IMR-90 (cell line): ENCODE data around the gene CATSPERE. TPM values are rescaled to one million over a fixed set of nuclear protein-coding genes. Genes with fewer than 3 reads are reported as not detected.

Source experiments
- ATAC-seq: fragments of 200-7000 bp; cut with Tn5 transposase; 2 replicates; pipeline ENCODE4 v1.9.1; 2020; ENCODE audit warnings: low read depth, mild to moderate bottlenecking, moderate library complexity
- BruUV-seq: library from RNA; stranded (reverse); fragments of 400-500 nt; replicated peaks from 2 replicates; lab custom pipeline; 2021; lab: Mats Ljungman, UMichigan
- CTCF ChIA-PET: fragments of 300-600 bp; formaldehyde crosslinking; extraction: SDS; loops from one replicate; lab custom pipeline; 2021; ENCODE audit warnings: antibody characterized with exemption; lab: Yijun Ruan, JAX
- POLR2A ChIA-PET: fragments of 300-600 bp; sonication (Branson Sonifier 250); formaldehyde crosslinking; loops from one replicate; lab custom pipeline; 2022; ENCODE audit warnings: antibody characterized with exemption; ENCODE audit not compliant: unreplicated experiment; lab: Charles Lee
- DNase-seq: peaks from one replicate; pipeline ENCODE4 v3.0.0; 2013
- H2AFZ ChIP-seq: replicated peaks from 2 replicates; pipeline ENCODE3; 2013; ENCODE audit warnings: low read length, mild to moderate bottlenecking; ENCODE audit not compliant: poor library complexity
- H2AK5ac ChIP-seq: 2 replicates; pipeline ENCODE4 v1.6.1; 2013; ENCODE audit warnings: low read depth, low read length, inconsistent platforms
- H2AK9ac ChIP-seq: replicated peaks from 2 replicates; pipeline ENCODE3; 2013; ENCODE audit warnings: mild to moderate bottlenecking, low read depth, low read length, moderate library complexity; ENCODE audit not compliant: poor library complexity
- H2BK120ac ChIP-seq: 2 replicates; pipeline ENCODE4 v1.6.1; 2013; ENCODE audit warnings: low read depth, low read length, inconsistent platforms
- H2BK15ac ChIP-seq: 3 replicates; pipeline ENCODE4 v1.6.1; 2013; ENCODE audit warnings: low read depth, low read length, inconsistent platforms
- H2BK20ac ChIP-seq: 2 replicates; pipeline ENCODE4 v1.6.1; 2013; ENCODE audit warnings: low read depth, mild to moderate bottlenecking, inconsistent platforms, low read length, moderate library complexity
- H2BK5ac ChIP-seq: 2 replicates; pipeline ENCODE4 v1.6.1; 2013; ENCODE audit warnings: mild to moderate bottlenecking, low read depth, low read length, inconsistent platforms; ENCODE audit not compliant: poor library complexity, severe bottlenecking
- H3K14ac ChIP-seq: replicated peaks from 2 replicates; pipeline ENCODE4 v1.6.1; 2013; ENCODE audit warnings: low read depth, low read length, inconsistent platforms
- H3K18ac ChIP-seq: 2 replicates; pipeline ENCODE4 v1.6.1; 2013; ENCODE audit warnings: low read depth, low read length, control low read depth
- H3K23ac ChIP-seq: 2 replicates; pipeline ENCODE4 v1.6.1; 2013; ENCODE audit warnings: low read depth, low read length, inconsistent platforms
- H3K27ac ChIP-seq: 2 replicates; pipeline ENCODE4 v1.5.1; 2013; ENCODE audit warnings: mild to moderate bottlenecking, control low read depth, low read length; ENCODE audit not compliant: insufficient read depth
- H3K27me3 ChIP-seq: 2 replicates; pipeline ENCODE4 v1.6.1; 2013; ENCODE audit warnings: low read length; ENCODE audit not compliant: control insufficient read depth, insufficient read depth
- H3K36me3 ChIP-seq: 2 replicates; pipeline ENCODE4 v1.6.1; 2013; ENCODE audit warnings: low read length, mixed read lengths; ENCODE audit not compliant: control insufficient read depth, insufficient read depth
- H3K4ac ChIP-seq: 2 replicates; pipeline ENCODE4 v1.6.1; 2013; ENCODE audit warnings: low read depth, low read length, inconsistent platforms
- H3K4me1 ChIP-seq: 2 replicates; pipeline ENCODE4 v1.6.1; 2013; ENCODE audit warnings: low read length, mixed read lengths; ENCODE audit not compliant: control insufficient read depth, insufficient read depth
- H3K4me2 ChIP-seq: 2 replicates; pipeline ENCODE4 v1.6.1; 2013; ENCODE audit warnings: low read depth, mild to moderate bottlenecking, control low read depth, low read length, moderate library complexity
- H3K4me3 ChIP-seq: 2 replicates; pipeline ENCODE4 v1.5.1; 2013; ENCODE audit warnings: low read depth, mild to moderate bottlenecking, control low read depth, low read length, moderate library complexity; ENCODE audit not compliant: insufficient read depth
- H3K56ac ChIP-seq: 2 replicates; pipeline ENCODE4 v1.6.1; 2013; ENCODE audit warnings: low read length, inconsistent platforms; ENCODE audit not compliant: insufficient read depth; ENCODE audit errors: extremely low read depth
- H3K79me1 ChIP-seq, 2 experiments: 2 replicates each; pipeline ENCODE4 v1.6.1; 2013; ENCODE audit warnings: low read length in 2 of 2, inconsistent platforms in 1 of 2, low read depth in 1 of 2
- H3K9ac ChIP-seq: 2 replicates; pipeline ENCODE4 v1.6.1; 2013; ENCODE audit warnings: low read depth, low read length, control low read depth
- H3K9me1 ChIP-seq: 2 replicates; pipeline ENCODE4 v1.6.1; 2013; ENCODE audit warnings: low read length, inconsistent platforms; ENCODE audit not compliant: insufficient read depth
- H3K9me3 ChIP-seq: 2 replicates; pipeline ENCODE4 v1.6.1; 2013; ENCODE audit warnings: low read length; ENCODE audit not compliant: control insufficient read depth, insufficient read depth
- H4K20me1 ChIP-seq: 2 replicates; pipeline ENCODE4 v1.6.1; 2013; ENCODE audit warnings: low read length, inconsistent platforms; ENCODE audit not compliant: insufficient read depth
- H4K5ac ChIP-seq: 2 replicates; pipeline ENCODE4 v1.6.1; 2013; ENCODE audit warnings: mild to moderate bottlenecking, low read depth, low read length, control low read depth
- H4K8ac ChIP-seq, 2 experiments: 2 replicates each; pipeline ENCODE4 v1.6.1; 2013; ENCODE audit warnings: low read depth in 2 of 2, low read length in 2 of 2, control low read depth in 1 of 2, inconsistent platforms in 1 of 2
- H4K91ac ChIP-seq: 2 replicates; pipeline ENCODE4 v1.6.1; 2013; ENCODE audit warnings: low read depth, low read length, inconsistent platforms; ENCODE audit not compliant: insufficient read depth
- BHLHE40 ChIP-seq: fragments of 150-350 bp; IDR thresholded peaks from 2 replicates; pipeline ENCODE4 v1.6.1; 2016; ENCODE audit warnings: mild to moderate bottlenecking, low read depth, low read length
- CEBPB ChIP-seq: IDR thresholded peaks from 2 replicates; pipeline ENCODE4 v1.6.1; 2012; ENCODE audit warnings: low read depth, low read length, improper control_type of control experiment
- CHD1 ChIP-seq: IDR thresholded peaks from 2 replicates; pipeline ENCODE4 v1.6.1; 2012; ENCODE audit warnings: low read depth, low read length, improper control_type of control experiment
- ELK1 ChIP-seq: fragments of 150-350 bp; IDR thresholded peaks from 2 replicates; pipeline ENCODE4 v1.6.1; 2016; ENCODE audit warnings: low read depth, mild to moderate bottlenecking, low read length, moderate library complexity, borderline replicate concordance
- FOS ChIP-seq: fragments of 150-350 bp; IDR thresholded peaks from 2 replicates; pipeline ENCODE4 v1.6.1; 2016; ENCODE audit warnings: low read depth, low read length
- MAFK ChIP-seq: IDR thresholded peaks from 2 replicates; pipeline ENCODE4 v1.6.1; 2012; ENCODE audit warnings: low read depth, low read length, improper control_type of control experiment
- MAZ ChIP-seq: IDR thresholded peaks from 2 replicates; pipeline ENCODE4 v1.6.1; 2012; ENCODE audit warnings: low read depth, mild to moderate bottlenecking, low read length, improper control_type of control experiment, moderate library complexity, borderline replicate concordance
- MXI1 ChIP-seq: IDR thresholded peaks from 2 replicates; pipeline ENCODE4 v1.6.1; 2012; ENCODE audit warnings: low read depth, mild to moderate bottlenecking, low read length, moderate library complexity, borderline replicate concordance
- NFE2L2 ChIP-seq: fragments of 150-350 bp; IDR thresholded peaks from 2 replicates; pipeline ENCODE4 v1.6.1; 2016; ENCODE audit warnings: low read depth, mild to moderate bottlenecking, low read length
- RAD21 ChIP-seq: IDR thresholded peaks from 2 replicates; pipeline ENCODE4 v1.6.1; 2012; ENCODE audit warnings: low read length, improper control_type of control experiment
- RCOR1 ChIP-seq: IDR thresholded peaks from 2 replicates; pipeline ENCODE4 v1.6.1; 2012; ENCODE audit warnings: mild to moderate bottlenecking, low read length, improper control_type of control experiment; ENCODE audit not compliant: insufficient replicate concordance
- RFX5 ChIP-seq: IDR thresholded peaks from 2 replicates; pipeline ENCODE4 v1.8.0; 2012; ENCODE audit warnings: low read depth, mild to moderate bottlenecking, low read length, moderate library complexity
- SMC3 ChIP-seq: fragments of 150-350 bp; IDR thresholded peaks from 2 replicates; pipeline ENCODE4 v1.6.1; 2016; ENCODE audit warnings: low read depth, mild to moderate bottlenecking, antibody characterized with exemption, low read length, moderate library complexity
- USF2 ChIP-seq: fragments of 150-350 bp; IDR thresholded peaks from 2 replicates; pipeline ENCODE4 v1.6.1; 2017; ENCODE audit warnings: mild to moderate bottlenecking, antibody characterized with exemption, low read length, low read depth
- WGBS, 2 experiments: methylation state at CpG; one replicate each; pipeline versions ENCODE4 v1.1.5 to v1.1.7; 2013; ENCODE audit warnings: missing lambda C conversion rate in 2 of 2; ENCODE audit not compliant: insufficient read length in 1 of 2; ENCODE audit errors: extremely low coverage in 2 of 2; 5-methylcytosine and 5-hydroxymethylcytosine counted together
- dilution Hi-C: fragments of 300-500 bp; cut with HindIII; formaldehyde crosslinking; loops from one replicate; pipeline ENCODE4 v1.14.3; 2018; ENCODE audit warnings: low sequenced_read_pairs; ENCODE audit not compliant: unreplicated experiment
- in situ Hi-C: fragments of 300-500 bp; cut with MboI; formaldehyde crosslinking; loops from 3 replicates; pipeline ENCODE4 v1.14.3; 2019; ENCODE audit warnings: low sequenced_read_pairs, inconsistent platforms, mixed read lengths
- intact Hi-C: fragments of 100-400 bp; cut with micrococcal nuclease; formaldehyde crosslinking; loops from 2 replicates; pipeline ENCODE4 v1.10.0; 2022
- polyA plus RNA-seq, 3 experiments: library from polyadenylated mRNA; depleted of rRNA; stranded (reverse); fragments of >200 nt; gene quantifications; 2 replicates each; pipeline ENCODE4 v1.2.3, GENCODE V29; 2012; ENCODE audit warnings: low replicate concordance in 1 of 3
- total RNA-seq: library from RNA; depleted of rRNA; stranded (reverse); fragments of >200 nt; gene quantifications from 2 replicates; pipeline ENCODE4 v1.2.3, GENCODE V29; 2012
- TF ChIP-seq, protein P1 (sequence below): conservative IDR thresholded peaks from 2 replicates; pipeline ENCODE4 v1.5.1; 2012; ENCODE audit warnings: mild to moderate bottlenecking, low read depth, low read length, improper control_type of control experiment

CATSPERE gene
- total and polyA plus RNA-seq, 2 of the 4 experiments (the other 2 are of a cell fraction): 0.07 to 0.18 TPM

DNA sequence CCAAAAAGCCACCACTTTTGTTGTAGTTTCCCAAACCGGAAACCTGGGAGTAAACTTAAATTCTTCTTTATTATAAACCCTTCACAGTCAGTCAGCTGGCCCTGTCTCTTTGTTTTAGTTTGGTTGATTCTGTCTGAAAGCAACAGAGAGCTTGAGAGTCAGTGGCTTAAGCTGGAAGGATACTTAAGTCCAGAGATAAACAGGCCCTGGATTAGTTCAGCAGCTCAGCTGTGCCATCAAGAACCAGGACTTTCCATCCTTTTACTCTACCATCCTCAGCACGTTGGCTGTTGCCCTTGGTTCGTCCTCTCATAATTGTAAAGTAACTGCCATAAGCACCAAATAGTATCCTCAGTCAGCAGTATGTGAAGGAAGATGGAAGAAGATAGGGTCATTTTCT, 196.3 kb downstream of the CATSPERE start:
- Histone ChIP-seq H3K4ac (no peak overlapping the region), H2BK20ac (no peak overlapping the region), H3K23ac (no peak overlapping the region), H4K91ac (no peak overlapping the region), H3K9ac (no peak overlapping the region), H3K9me1 (peaks cover 12% of the 10 kb centered on the region; the same call in 1 of the 2 replicates), H4K20me1 (peaks cover 19% of the 10 kb centered on the region; the same call in 1 of the 2 replicates), H3K4me3 (no peak overlapping the region), H4K8ac (no peak overlapping the region), H3K9me3 (peaks cover 3% of the 10 kb centered on the region; the same call in 1 of the 2 replicates), H2AFZ (no peak overlapping the region), H3K14ac (no peak overlapping the region), H4K5ac (no peak overlapping the region), H3K56ac (no peak overlapping the region), H2BK5ac (no peak overlapping the region), H2BK15ac (no peak overlapping the region), H3K18ac (no peak overlapping the region), H2BK120ac (no peak overlapping the region), H3K27me3 (no peaks in the 10 kb centered on the region), H3K79me1 (peaks cover 16 to 59% of the 10 kb centered on the region in 2 experiments; a peak in 3 of 4 replicates), H2AK5ac (no peak overlapping the region), H3K36me3 (peaks cover 9% of the 10 kb centered on the region), H3K27ac (no peak overlapping the region), H3K4me2 (no peak overlapping the region), H2AK9ac (no peak overlapping the region), H3K4me1 (no peaks in the 10 kb centered on the region)
- no TSS peak for BruUV-seq
- POLR2A ChIA-PET: no interaction called here
- no peak for DNase-seq
- intact Hi-C loops (no loop called here), in situ Hi-C loops (no loop called here), dilution Hi-C loops (no loop called here)
- WGBS, 2 experiments: no CpG with 5 or more reads among the region's 3 CpGs
- TF ChIP-seq, protein P1, sequence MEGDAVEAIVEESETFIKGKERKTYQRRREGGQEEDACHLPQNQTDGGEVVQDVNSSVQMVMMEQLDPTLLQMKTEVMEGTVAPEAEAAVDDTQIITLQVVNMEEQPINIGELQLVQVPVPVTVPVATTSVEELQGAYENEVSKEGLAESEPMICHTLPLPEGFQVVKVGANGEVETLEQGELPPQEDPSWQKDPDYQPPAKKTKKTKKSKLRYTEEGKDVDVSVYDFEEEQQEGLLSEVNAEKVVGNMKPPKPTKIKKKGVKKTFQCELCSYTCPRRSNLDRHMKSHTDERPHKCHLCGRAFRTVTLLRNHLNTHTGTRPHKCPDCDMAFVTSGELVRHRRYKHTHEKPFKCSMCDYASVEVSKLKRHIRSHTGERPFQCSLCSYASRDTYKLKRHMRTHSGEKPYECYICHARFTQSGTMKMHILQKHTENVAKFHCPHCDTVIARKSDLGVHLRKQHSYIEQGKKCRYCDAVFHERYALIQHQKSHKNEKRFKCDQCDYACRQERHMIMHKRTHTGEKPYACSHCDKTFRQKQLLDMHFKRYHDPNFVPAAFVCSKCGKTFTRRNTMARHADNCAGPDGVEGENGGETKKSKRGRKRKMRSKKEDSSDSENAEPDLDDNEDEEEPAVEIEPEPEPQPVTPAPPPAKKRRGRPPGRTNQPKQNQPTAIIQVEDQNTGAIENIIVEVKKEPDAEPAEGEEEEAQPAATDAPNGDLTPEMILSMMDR: no peak
- TF ChIP-seq USF2 (no peak), MAZ (no peak), CEBPB (no peak), RAD21 (no peak), SMC3 (no peak), MAFK (no peak), CHD1 (no peak), NFE2L2 (no peak), FOS (no peak), ELK1 (no peak), RCOR1 (no peak), BHLHE40 (no peak), MXI1 (no peak), RFX5 (no peak)
- no peak for ATAC-seq
- CTCF ChIA-PET: no interaction called here
